IPS-15b (cell line): ENCODE results near the gene ADPRM.

Experiments
- H3K27me3 ChIP-seq: one replicate; pipeline ENCODE4 v1.6.1; 2013; ENCODE audit warnings: low read length; ENCODE audit not compliant: control insufficient read depth, insufficient read depth
- H3K36me3 ChIP-seq: one replicate; pipeline ENCODE4 v1.6.1; 2013; ENCODE audit warnings: low read length; ENCODE audit not compliant: control insufficient read depth, insufficient read depth
- H3K4me1 ChIP-seq: one replicate; pipeline ENCODE4 v1.6.1; 2013; ENCODE audit warnings: mild to moderate bottlenecking, low read length; ENCODE audit not compliant: control insufficient read depth, insufficient read depth
- H3K4me3 ChIP-seq: one replicate; pipeline ENCODE4 v1.5.1; 2013; ENCODE audit warnings: low read depth, low read length
- H3K9ac ChIP-seq: one replicate; pipeline ENCODE4 v1.6.1; 2013; ENCODE audit warnings: low read depth, mild to moderate bottlenecking, low read length
- H3K9me3 ChIP-seq: one replicate; pipeline ENCODE4 v1.6.1; 2013; ENCODE audit warnings: mild to moderate bottlenecking, low read length; ENCODE audit not compliant: control insufficient read depth, insufficient read depth

Gene ADPRM

DNA sequence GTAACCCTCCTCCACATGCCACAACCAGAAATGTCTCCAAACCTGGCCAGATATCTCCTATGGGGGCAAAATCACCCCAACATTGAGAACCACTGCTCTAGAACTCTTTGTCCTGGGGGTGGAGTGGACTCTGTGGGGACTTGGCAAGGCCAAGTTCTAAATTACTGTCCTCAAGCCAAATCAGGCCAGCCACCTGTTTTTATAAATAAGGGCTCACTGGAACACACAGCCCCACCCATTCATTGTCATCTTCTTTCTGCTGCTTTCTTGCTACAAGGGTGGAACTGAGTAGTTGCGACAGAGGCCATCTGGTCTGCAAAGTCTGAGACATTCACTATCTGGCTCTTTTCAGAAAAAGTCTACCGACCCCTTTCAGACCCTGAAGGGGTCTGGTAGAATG is 59.2 kb downstream of the ADPRM start:
- Histone ChIP-seq H3K27me3 (no peaks in the 10 kb centered on the region), H3K9ac (no peak overlapping the region), H3K36me3 (no peaks in the 10 kb centered on the region), H3K9me3 (no peaks in the 10 kb centered on the region), H3K4me1 (peaks cover 16% of the 10 kb centered on the region), H3K4me3 (no peak overlapping the region)

DNA sequence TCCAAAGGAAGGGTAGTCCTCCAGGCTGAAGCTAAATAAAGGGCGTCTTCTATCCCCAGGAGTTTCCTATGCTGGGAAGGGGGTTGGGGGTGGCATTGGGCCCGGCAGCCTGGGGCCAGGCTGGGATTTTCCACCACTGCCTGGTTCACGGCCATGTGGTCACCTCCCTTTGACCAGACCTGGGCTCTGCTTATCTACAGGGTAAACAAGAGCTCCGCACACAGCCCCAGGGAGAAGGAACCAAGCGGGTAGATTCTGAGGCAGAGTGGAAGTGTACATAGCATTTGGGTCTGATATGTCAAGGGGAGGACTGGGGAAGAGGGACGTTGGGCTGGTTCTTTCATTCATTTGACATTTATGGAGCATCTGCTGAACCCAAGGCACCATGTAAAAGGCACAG is 59.7 kb downstream of the ADPRM start:
- Histone ChIP-seq H3K4me1 (peaks cover 16% of the 10 kb centered on the region), H3K9me3 (no peaks in the 10 kb centered on the region), H3K27me3 (no peaks in the 10 kb centered on the region), H3K9ac (no peak overlapping the region), H3K4me3 (no peak overlapping the region), H3K36me3 (no peaks in the 10 kb centered on the region)

DNA sequence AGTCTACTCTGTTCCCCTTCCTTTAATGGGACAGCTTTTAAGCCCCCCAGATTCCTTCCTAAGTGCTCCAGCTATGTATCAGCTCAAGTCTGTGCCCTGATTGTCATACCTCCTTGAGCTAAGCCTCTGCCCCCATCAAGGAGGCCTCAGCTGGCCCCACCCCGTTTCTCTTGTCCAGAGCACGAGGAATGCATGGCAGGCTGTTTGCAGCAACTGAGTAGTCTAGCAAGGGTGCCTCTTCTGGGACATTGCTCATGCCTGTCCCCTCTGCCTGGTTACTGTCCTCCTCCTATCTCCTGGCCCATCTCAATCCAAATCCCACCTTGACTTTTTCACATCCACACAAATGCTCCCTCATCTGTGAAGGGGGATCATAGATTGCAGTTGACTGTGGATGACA is 60.3 kb downstream of the ADPRM start:
- Histone ChIP-seq H3K4me1 (peaks cover 16% of the 10 kb centered on the region), H3K36me3 (no peaks in the 10 kb centered on the region), H3K27me3 (no peaks in the 10 kb centered on the region), H3K9ac (no peak overlapping the region), H3K4me3 (no peak overlapping the region), H3K9me3 (no peaks in the 10 kb centered on the region)

DNA sequence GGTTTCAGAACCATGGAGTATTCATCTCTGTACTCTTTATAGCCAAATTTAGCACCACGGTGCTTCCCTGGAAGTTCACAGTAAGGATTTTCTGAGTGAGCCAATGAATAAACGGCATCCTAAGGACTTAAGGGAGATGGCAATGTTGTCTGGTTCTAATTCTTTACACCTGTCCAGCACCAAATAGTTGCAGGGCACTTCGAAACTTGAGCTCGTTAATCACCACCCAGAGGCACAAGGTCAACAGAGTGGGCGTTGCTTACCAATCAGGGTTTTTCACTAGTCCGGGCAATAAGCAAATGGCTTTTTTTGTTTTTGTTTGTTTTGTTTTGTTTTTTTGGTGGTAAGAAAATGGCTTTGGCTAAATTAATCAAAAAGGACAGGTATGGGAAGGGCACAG is 60.7 kb downstream of the ADPRM start:
- no peaks in the 10 kb centered on the region for H3K36me3 ChIP-seq

More for the DNA sequence above, 60.7 kb downstream of the ADPRM start:
- H3K9me3 ChIP-seq = no peaks in the 10 kb centered on the region
- H3K27me3 ChIP-seq = no peaks in the 10 kb centered on the region
- peaks cover 16% of the 10 kb centered on the region for H3K4me1 ChIP-seq
- H3K9ac ChIP-seq = no peak overlapping the region
- H3K4me3 ChIP-seq = no peak overlapping the region
